Measurements from ENCODE around the gene SLC4A1. TPM values are rescaled to one million over a fixed set of nuclear protein-coding genes. Genes with fewer than 3 reads are reported as not detected.

SLC4A1 gene
- total RNA-seq, 1 donor from 2014 or later: not detected

- peak in 1 of 2 donors; percentile 89 for DNase-seq (ENCODE audit: low read depth in 2 of 2)
These were observed 46.7 kb downstream of the SLC4A1 start for GRCh38 chr17:44221084-44221861.

- peak in 1 of 2 donors; percentile 45 for DNase-seq (ENCODE audit: low read depth in 2 of 2)
These were observed 47.5 kb downstream of the SLC4A1 start for GRCh38 chr17:44220213-44221083.

- DNase-seq (ENCODE audit: low read depth in 2 of 2): peak in 1 of 2 donors; percentile 62
These were observed 48.2 kb downstream of the SLC4A1 start, which contains the start of gene UBTF for GRCh38 chr17:44219616-44220212. Gene UBTF, minus strand, starts transcription at chr17:44219675. Its CDS starts 1,446 bp downstream, at chr17:44218229.

- DNase-seq (ENCODE audit: low read depth in 2 of 2): peak in 1 of 2 donors; percentile 74
These were observed 48.8 kb downstream of the SLC4A1 start for GRCh38 chr17:44219108-44219615.

GRCh38 chr17:44218344-44219107 lies 49.4 kb downstream of the SLC4A1 start:
- DNase-seq (ENCODE audit: low read depth in 2 of 2): peak; percentile 59 to 93

- DNase-seq (ENCODE audit: low read depth in 2 of 2): no peak
These were observed 50.1 kb downstream of the SLC4A1 start for GRCh38 chr17:44217738-44218343.

- no peak for DNase-seq (ENCODE audit: low read depth in 2 of 2)
These were observed 51.2 kb downstream of the SLC4A1 start for GRCh38 chr17:44216694-44217093.

GRCh38 chr17:44216173-44216572 lies 51.8 kb downstream of the SLC4A1 start:
- DNase-seq (ENCODE audit: low read depth in 2 of 2): no peak

- DNase-seq (ENCODE audit: low read depth in 2 of 2): no peak
These were observed 53.0 kb downstream of the SLC4A1 start for GRCh38 chr17:44214896-44215295.

- DNase-seq (ENCODE audit: low read depth in 2 of 2): no peak
These were observed 53.8 kb downstream of the SLC4A1 start for GRCh38 chr17:44214230-44214494.

GRCh38 chr17:44213403-44214229 lies 54.3 kb downstream of the SLC4A1 start:
- DNase-seq (ENCODE audit: low read depth in 2 of 2): no peak

- no peak for DNase-seq (ENCODE audit: low read depth in 2 of 2)
These were observed 55.2 kb downstream of the SLC4A1 start for GRCh38 chr17:44212507-44213402.

GRCh38 chr17:44211281-44212265 lies 56.4 kb downstream of the SLC4A1 start:
- no peak for DNase-seq (ENCODE audit: low read depth in 2 of 2)

GRCh38 chr17:44210342-44211192 lies 57.4 kb downstream of the SLC4A1 start:
- DNase-seq (ENCODE audit: low read depth in 2 of 2): peak; percentile 71 to 93

GRCh38 chr17:44209786-44210341 lies 58.1 kb downstream of the SLC4A1 start:
- DNase-seq (ENCODE audit: low read depth in 2 of 2): no peak

GRCh38 chr17:44207743-44208142 lies 60.2 kb downstream of the SLC4A1 start:
- no peak for DNase-seq (ENCODE audit: low read depth in 2 of 2)
